Measurements from ENCODE around the gene NCOA6. TPM values are rescaled to one million over a fixed set of nuclear protein-coding genes. Genes with fewer than 3 reads are reported as not detected.

NCOA6 gene
- polyA plus RNA-seq, 10 donors: 21.0 to 33.0 (median 25.9) TPM

GRCh38 chr20:34776177-34776576, 49.3 kb downstream of the NCOA6 start:
- DNase-seq: no peak

GRCh38 chr20:34774886-34775285, 50.6 kb downstream of the NCOA6 start:
- no peak for DNase-seq

GRCh38 chr20:34774449-34774848, 51.0 kb downstream of the NCOA6 start:
- no peak for DNase-seq

- DNase-seq: peak in 1 of 3 donors; percentile 11
Observed at GRCh38 chr20:34773726-34774125, 51.7 kb downstream of the NCOA6 start.

GRCh38 chr20:34772437-34772836, 53.0 kb downstream of the NCOA6 start:
- DNase-seq: no peak

- no peak for DNase-seq
Observed at GRCh38 chr20:34771680-34772081, 53.8 kb downstream of the NCOA6 start.

GRCh38 chr20:34768096-34768495, 57.4 kb downstream of the NCOA6 start:
- no peak for DNase-seq

- DNase-seq: no peak
Observed at GRCh38 chr20:34762031-34762555, 63.4 kb downstream of the NCOA6 start.

GRCh38 chr20:34755367-34755766, 70.1 kb downstream of the NCOA6 start:
- DNase-seq: no peak

GRCh38 chr20:34754611-34755010, 70.8 kb downstream of the NCOA6 start:
- DNase-seq: no peak

GRCh38 chr20:34753706-34754461, 71.6 kb downstream of the NCOA6 start:
- DNase-seq: no peak

GRCh38 chr20:34751453-34751852, 74.0 kb downstream of the NCOA6 start:
- DNase-seq: no peak

- DNase-seq: no peak
Observed at GRCh38 chr20:34750484-34750883, 75.0 kb downstream of the NCOA6 start.

- DNase-seq: no peak
Observed at GRCh38 chr20:34748709-34749108, 76.7 kb downstream of the NCOA6 start.

GRCh38 chr20:34747479-34747878, 78.0 kb downstream of the NCOA6 start:
- DNase-seq: no peak

GRCh38 chr20:34746674-34747073, 78.8 kb downstream of the NCOA6 start:
- DNase-seq: no peak

- no peak for DNase-seq
Observed at GRCh38 chr20:34744847-34745246, 80.6 kb downstream of the NCOA6 start.

GRCh38 chr20:34744340-34744739, 81.1 kb downstream of the NCOA6 start:
- no peak for DNase-seq

GRCh38 chr20:34743039-34743438, 82.4 kb downstream of the NCOA6 start:
- DNase-seq: no peak

GRCh38 chr20:34736106-34736735, 89.2 kb downstream of the NCOA6 start:
- DNase-seq: no peak

- DNase-seq: no peak
Observed at GRCh38 chr20:34732523-34732922, 92.9 kb downstream of the NCOA6 start.

GRCh38 chr20:34729416-34729815, 96.0 kb downstream of the NCOA6 start:
- DNase-seq: no peak

- DNase-seq: no peak
Observed at GRCh38 chr20:34724172-34724571, 101.3 kb downstream of the NCOA6 start.

Measured in muscle of back (tissue), 11 donors.